Endothelial cell of umbilical vein (primary cell): ENCODE data around the gene POR. TPM values are rescaled to one million over a fixed set of nuclear protein-coding genes. Genes with fewer than 3 reads are reported as not detected.

ENCODE experiments used
- BruUV-seq: library from RNA; stranded (reverse); fragments of 400-500 nt; replicated peaks from 2 replicates; lab custom pipeline; 2021; lab: Mats Ljungman, UMichigan
- CTCF ChIA-PET: fragments of 300-600, 350-600 bp; sonication (Branson Sonifier 250); formaldehyde crosslinking; loops from one replicate; lab custom pipeline; 2021; ENCODE audit warnings: antibody characterized with exemption, inconsistent platforms; lab: Charles Lee
- POLR2A ChIA-PET: fragments of 300-600, 350-600 bp; sonication (Branson Sonifier 250); formaldehyde crosslinking; loops from one replicate; lab custom pipeline; 2021; ENCODE audit warnings: antibody characterized with exemption, inconsistent platforms; lab: Charles Lee
- DNase-seq: peaks from one replicate; pipeline ENCODE4 v3.0.0-alpha.2; 2011; ENCODE audit warnings: low read depth, low spot score
- FAIRE-seq: peaks from 2 replicates; lab custom pipeline; 2011; peaks lifted over from hg19 to GRCh38; lab: Jason Lieb, UNC
- H2AFZ ChIP-seq: 2 replicates; pipeline ENCODE4 v1.6.0; 2012; ENCODE audit warnings: low read depth, low read length, control low read depth, inconsistent platforms
- H3K27ac ChIP-seq: 2 replicates; pipeline ENCODE4 v1.5.1; 2011; ENCODE audit warnings: low read depth, mild to moderate bottlenecking, control low read depth, low read length, moderate library complexity; ENCODE audit not compliant: insufficient read depth
- H3K27me3 ChIP-seq, 2 experiments: 2 replicates each; pipeline versions ENCODE4 v1.6.0 to v1.6.1; 2011; ENCODE audit warnings: low read length in 2 of 2, mixed read lengths in 1 of 2; ENCODE audit not compliant: control insufficient read depth in 2 of 2, insufficient read depth in 2 of 2
- H3K36me3 ChIP-seq, 2 experiments: 2 replicates in 1 of 2; 3 replicates in 1 of 2; pipeline ENCODE4 v1.5.1; 2011; ENCODE audit warnings: low read length in 2 of 2, mild to moderate bottlenecking in 1 of 2, moderate library complexity in 1 of 2; ENCODE audit not compliant: control insufficient read depth in 2 of 2, insufficient read depth in 2 of 2; ENCODE audit errors: extremely low read depth in 1 of 2
- H3K4me1 ChIP-seq: 3 replicates; pipeline ENCODE4 v1.5.1; 2011; ENCODE audit warnings: mild to moderate bottlenecking, low read length; ENCODE audit not compliant: control insufficient read depth, insufficient read depth; ENCODE audit errors: extremely low read depth
- H3K4me2 ChIP-seq: 2 replicates; pipeline ENCODE4 v1.6.1; 2011; ENCODE audit warnings: low read length, control low read depth, mixed read lengths; ENCODE audit not compliant: insufficient read depth
- H3K4me3 ChIP-seq, 3 experiments: fragments of 200-600 bp in 1 of 3; sonication (generic), shearing (Covaris generic) in 1 of 3; replicated peaks in 1 of 3; 2 replicates each; pipeline ENCODE4 v1.5.1; 2011 to 2016; ENCODE audit warnings: control low read depth in 3 of 3, low read length in 3 of 3, mild to moderate bottlenecking in 2 of 3, inconsistent platforms in 1 of 3, low read depth in 1 of 3, moderate library complexity in 1 of 3; ENCODE audit not compliant: insufficient read depth in 1 of 3
- H3K79me2 ChIP-seq: 2 replicates; pipeline ENCODE4 v1.6.0; 2012; ENCODE audit warnings: low read length, inconsistent platforms; ENCODE audit not compliant: control insufficient read depth, insufficient read depth
- H3K9ac ChIP-seq: replicated peaks from 2 replicates; pipeline ENCODE3; 2011; ENCODE audit warnings: low read length, control low read depth; ENCODE audit not compliant: insufficient read depth; ENCODE audit errors: extremely low read depth
- H3K9me1 ChIP-seq: replicated peaks from 3 replicates; pipeline ENCODE4 v1.6.0; 2011; ENCODE audit warnings: mild to moderate bottlenecking, low read length; ENCODE audit not compliant: control insufficient read depth, insufficient read depth; ENCODE audit errors: extremely low read depth
- H3K9me3 ChIP-seq: replicated peaks from 2 replicates; pipeline ENCODE4 v1.5.1; 2012; ENCODE audit warnings: low read length, inconsistent platforms; ENCODE audit not compliant: control insufficient read depth, insufficient read depth
- H4K20me1 ChIP-seq: replicated peaks from 2 replicates; pipeline ENCODE3; 2011; ENCODE audit warnings: mild to moderate bottlenecking, low read length; ENCODE audit not compliant: control insufficient read depth, insufficient read depth; ENCODE audit errors: extremely low read depth
- CTCF ChIP-seq, 2 donors: IDR thresholded peaks; 1 replicate in 1 of 2; 2 replicates in 1 of 2; pipeline ENCODE4 v1.5.1; 2011; ENCODE audit warnings: low read length in 2 of 2, mild to moderate bottlenecking in 2 of 2, moderate library complexity in 2 of 2, control low read depth in 1 of 2, inconsistent platforms in 1 of 2, low read depth in 1 of 2; ENCODE audit not compliant: insufficient read depth in 1 of 2; ENCODE audit errors: extremely low read depth in 1 of 2
- EZH2 ChIP-seq: IDR thresholded peaks from 2 replicates; pipeline ENCODE4 v1.6.1; 2012; ENCODE audit warnings: borderline replicate concordance, low read depth, mild to moderate bottlenecking, moderate library complexity, low read length, inconsistent platforms; ENCODE audit not compliant: severe bottlenecking
- FOS ChIP-seq: IDR thresholded peaks from 2 replicates; pipeline ENCODE4 v1.6.1; 2011; ENCODE audit warnings: mild to moderate bottlenecking, low read length, moderate library complexity, borderline replicate concordance; ENCODE audit not compliant: insufficient read depth
- GATA2 ChIP-seq: IDR thresholded peaks from 2 replicates; pipeline ENCODE4 v1.7.0; 2011; ENCODE audit warnings: low read depth, mild to moderate bottlenecking, moderate library complexity, mixed read lengths, low read length; ENCODE audit not compliant: insufficient read length, insufficient read depth
- JUN ChIP-seq: IDR thresholded peaks from 2 replicates; pipeline ENCODE4 v1.6.1; 2011; ENCODE audit warnings: borderline replicate concordance, low read depth; ENCODE audit not compliant: insufficient read length, insufficient read depth
- MAX ChIP-seq: IDR thresholded peaks from 2 replicates; pipeline ENCODE4 v1.6.1; 2011; ENCODE audit not compliant: insufficient read depth, insufficient read length
- MYC ChIP-seq: IDR thresholded peaks from one replicate; pipeline ENCODE4 v1.6.1; 2011; ENCODE audit warnings: mild to moderate bottlenecking, low read depth, low read length
- POLR2A ChIP-seq: IDR thresholded peaks from 2 replicates; pipeline ENCODE4 v1.6.1; 2012; ENCODE audit warnings: low read depth, mild to moderate bottlenecking, control low read depth, low read length
- POLR2AphosphoS5 ChIP-seq: IDR thresholded peaks from 2 replicates; pipeline ENCODE4 v1.6.1; 2012; ENCODE audit warnings: low read depth, mild to moderate bottlenecking, control low read depth, low read length, moderate library complexity; ENCODE audit not compliant: insufficient read depth
- dilution Hi-C: fragments of 300-500 bp; cut with MboI; formaldehyde crosslinking; loops from one replicate; pipeline ENCODE4 v1.15.0; 2019; ENCODE audit warnings: low sequenced_read_pairs; ENCODE audit not compliant: extremely low pct_ligation_motif_present
- intact Hi-C: fragments of 100-400 bp; cut with micrococcal nuclease; formaldehyde crosslinking; loops from one replicate; pipeline ENCODE4 v1.10.0; 2022
- polyA plus RNA-seq, 4 experiments: library from polyadenylated mRNA; depleted of rRNA in 3 of 4; stranded (reverse) in 3 of 4; unstranded in 1 of 4; fragments of >200 nt; gene quantifications; 2 replicates each; pipeline versions ENCODE4 v1.2.1 to v1.2.3, GENCODE V29; 2011 to 2012; ENCODE audit warnings: missing spikeins in 1 of 4
- total RNA-seq: library from RNA; stranded (reverse); gene quantifications from 2 replicates; pipeline ENCODE4 v1.2.3, GENCODE V29; 2021

The POR gene
- total and polyA plus RNA-seq, 2 donors (not counting 3 experiments of a cell fraction or from before 2014, with no cell fraction given): 59.5 to 73.6 TPM

GRCh38 chr7:75998038-75998437 is 83.1 kb downstream of the POR start:
- no peak overlapping the region for H3K4me3 ChIP-seq
- no peak overlapping the region for H3K9ac ChIP-seq
- H3K4me1 ChIP-seq: peaks cover 4% of the 10 kb centered on the region
- H3K36me3 ChIP-seq: peaks cover 0 to 20% of the 10 kb centered on the region in 2 experiments
- no peak for TF ChIP-seq FOS
- TF ChIP-seq CTCF (IDR thresholded peaks at IDR 0.05; ENCODE audit: extremely low read depth in 1 of 2, insufficient read depth in 1 of 2, low read depth in 1 of 2, low read length in 2 of 2): no peak
- TF ChIP-seq JUN: no peak
- TF ChIP-seq GATA2: no peak
- no peak for TF ChIP-seq MYC
- TF ChIP-seq POLR2A: no peak
- DNase-seq (no peak), FAIRE-seq (no peak)
- no peak overlapping the region for H3K27ac ChIP-seq
- H3K27me3 ChIP-seq: no peaks in the 10 kb centered on the region
- ChIA-PET POLR2A (no interaction called here), CTCF (no interaction called here)
- dilution Hi-C loops (no loop called here), intact Hi-C loops (no loop called here)
- no peaks in the 10 kb centered on the region for H3K79me2 ChIP-seq
- H3K9me1 ChIP-seq: no peaks in the 10 kb centered on the region
- H2AFZ ChIP-seq: no peak overlapping the region
- H3K9me3 ChIP-seq: no peaks in the 10 kb centered on the region
- no peak overlapping the region for H3K4me2 ChIP-seq
- BruUV-seq: no TSS peak
- no peaks in the 10 kb centered on the region for H4K20me1 ChIP-seq

- intact Hi-C loops: no loop called here
- BruUV-seq: no TSS peak
- no peaks in the 10 kb centered on the region for H3K4me1 ChIP-seq
- FAIRE-seq (no peak), DNase-seq (no peak)
- H3K36me3 ChIP-seq: peaks cover 0 to 28% of the 10 kb centered on the region in 2 experiments
- H2AFZ ChIP-seq: no peak overlapping the region
- no peaks in the 10 kb centered on the region for H3K27me3 ChIP-seq
- no peak for TF ChIP-seq GATA2
- TF ChIP-seq FOS: no peak
- TF ChIP-seq MAX: no peak
- no peak for TF ChIP-seq CTCF (IDR thresholded peaks at IDR 0.05; ENCODE audit: extremely low read depth in 1 of 2, insufficient read depth in 1 of 2, low read depth in 1 of 2, low read length in 2 of 2)
- TF ChIP-seq MYC: no peak
- TF ChIP-seq POLR2A: no peak
- no peak for TF ChIP-seq POLR2AphosphoS5
- TF ChIP-seq EZH2: no peak
- TF ChIP-seq JUN: no peak
- H3K27ac ChIP-seq: no peak overlapping the region
- H3K9ac ChIP-seq: no peak overlapping the region
- dilution Hi-C loops: no loop called here
- no peak overlapping the region for H3K4me2 ChIP-seq
- no peaks in the 10 kb centered on the region for H3K79me2 ChIP-seq
- H3K4me3 ChIP-seq: no peak overlapping the region
- no peaks in the 10 kb centered on the region for H4K20me1 ChIP-seq
- no peaks in the 10 kb centered on the region for H3K9me3 ChIP-seq
- ChIA-PET POLR2A (no interaction called here), CTCF (interaction anchor here (1.6 kb wide), 1 partner anchor 20 kb away, joined by 3 read pairs; no protein-coding TSS in a partner anchor)
- H3K9me1 ChIP-seq: no peaks in the 10 kb centered on the region
These were observed 85.6 kb downstream of the POR start for GRCh38 chr7:76000566-76000965.
